Thymus (tissue), 11 donors: ENCODE measurements around the gene PARP6. TPM values are rescaled to one million over a fixed set of nuclear protein-coding genes. Genes with fewer than 3 reads are reported as not detected.

Source experiments
- DNase-seq, 9 donors: peaks; one replicate each; pipeline ENCODE4 v3.0.0-alpha.2; 2013; ENCODE audit warnings: low spot score in 9 of 9, low read depth in 6 of 9, missing footprints in 1 of 9
- H3K27ac ChIP-seq, 2 donors: one replicate each; pipeline ENCODE4 v1.5.1; 2013; ENCODE audit warnings: control low read depth in 1 of 2, low read depth in 1 of 2, low read length in 1 of 2, mild to moderate bottlenecking in 1 of 2, moderate library complexity in 1 of 2
- H3K27me3 ChIP-seq, 2 donors: one replicate each; pipeline ENCODE4 v1.5.1; 2013; ENCODE audit warnings: low read length in 1 of 2; ENCODE audit not compliant: control insufficient read depth in 2 of 2, insufficient read depth in 1 of 2
- H3K36me3 ChIP-seq, 2 donors: one replicate each; pipeline ENCODE4 v1.5.1; 2013; ENCODE audit warnings: low read length in 1 of 2, mild to moderate bottlenecking in 1 of 2, moderate library complexity in 1 of 2; ENCODE audit not compliant: control insufficient read depth in 2 of 2, insufficient read depth in 2 of 2
- H3K4me1 ChIP-seq, 2 donors: one replicate each; pipeline ENCODE4 v1.5.1; 2013; ENCODE audit warnings: low read length in 2 of 2; ENCODE audit not compliant: control insufficient read depth in 2 of 2, insufficient read depth in 2 of 2
- H3K4me3 ChIP-seq, 2 donors: one replicate each; pipeline ENCODE4 v1.5.1; 2013; ENCODE audit warnings: low read length in 2 of 2, control low read depth in 1 of 2, mild to moderate bottlenecking in 1 of 2
- H3K9me3 ChIP-seq, 2 donors: one replicate each; pipeline ENCODE4 v1.5.1; 2013; ENCODE audit warnings: low read length in 1 of 2, mild to moderate bottlenecking in 1 of 2; ENCODE audit not compliant: control insufficient read depth in 2 of 2, insufficient read depth in 1 of 2
- WGBS: extraction: QIAGEN DNeasy Blood & Tissue Kit; methylation state at CpG from one replicate; pipeline ENCODE4 v1.1.7; 2013; 5-methylcytosine and 5-hydroxymethylcytosine counted together
- polyA plus RNA-seq: library from polyadenylated mRNA; stranded (reverse); fragments of 200-250 nt; gene quantifications from one replicate; pipeline ENCODE4 v1.2.3, GENCODE V29; 2013
- total RNA-seq: library from RNA; stranded (reverse); fragments of 120-200 nt; gene quantifications from one replicate; pipeline ENCODE4 v1.2.4, GENCODE V29; 2013
- donor health status: healthy.

The PARP6 gene
- total and polyA plus RNA-seq, 2 donors = 40.5 to 125 TPM

DNA sequence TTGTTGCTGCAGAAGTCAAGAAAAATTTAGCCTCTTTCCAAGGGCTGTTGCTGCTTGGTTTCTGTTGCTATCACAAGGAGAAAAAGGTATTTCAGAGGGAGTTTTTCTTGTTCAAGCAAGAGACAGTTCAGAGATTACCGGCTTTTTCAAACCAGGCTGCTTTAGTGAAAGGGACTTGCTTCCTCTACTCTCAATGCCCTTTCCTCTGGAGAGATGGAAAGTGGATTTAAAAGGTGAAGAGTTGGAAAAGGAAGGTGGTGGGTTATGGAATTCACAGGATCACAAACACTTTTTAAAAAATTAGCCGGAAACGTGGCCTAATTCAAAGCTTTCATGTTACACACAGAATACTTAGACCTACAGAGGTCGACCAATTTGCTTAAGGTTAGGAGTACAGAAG, 1.1 kb downstream of the PARP6 start:
- WGBS = 97% methylated on average over 4 of the region's 4 CpGs
- H3K4me1 ChIP-seq = peaks cover 11 to 21% of the 10 kb centered on the region in 2 donors
- no peaks in the 10 kb centered on the region for H3K9me3 ChIP-seq
- no peak overlapping the region for H3K27ac ChIP-seq
- peaks cover 12 to 17% of the 10 kb centered on the region in 2 donors for H3K36me3 ChIP-seq
- H3K4me3 ChIP-seq = no peak overlapping the region
- no peak for DNase-seq
- H3K27me3 ChIP-seq = no peaks in the 10 kb centered on the region

- Histone ChIP-seq H3K4me3 (no peak overlapping the region), H3K4me1 (peaks cover 11 to 21% of the 10 kb centered on the region in 2 donors), H3K27ac (no peak overlapping the region), H3K9me3 (no peaks in the 10 kb centered on the region), H3K36me3 (peaks cover 25 to 32% of the 10 kb centered on the region in 2 donors), H3K27me3 (no peaks in the 10 kb centered on the region)
- WGBS = 99% methylated on average over 4 of the region's 4 CpGs
- DNase-seq = no peak
These were observed 2.6 kb downstream of the PARP6 start for GRCh38 chr15:72269739-72270138.

DNA sequence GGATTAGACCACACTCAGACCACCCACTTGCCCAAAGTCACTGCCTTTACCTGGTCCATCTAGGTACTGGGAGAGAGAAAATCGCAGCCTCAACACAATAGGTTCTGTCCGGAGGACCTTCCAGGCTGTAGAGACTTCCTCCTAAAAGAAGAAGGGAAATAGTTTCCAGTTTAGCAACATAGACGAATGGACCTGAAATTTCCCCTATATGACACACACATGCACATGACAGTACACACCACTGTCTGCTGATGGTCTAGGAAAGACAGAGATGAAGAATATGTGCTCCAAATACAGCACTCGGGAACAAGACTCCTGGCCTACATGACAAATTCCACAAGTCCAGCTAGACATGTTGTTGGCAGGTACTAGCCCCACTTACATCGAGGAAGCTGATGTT, 7.3 kb downstream of the PARP6 start:
- Histone ChIP-seq H3K4me1 (no peaks in the 10 kb centered on the region), H3K36me3 (peaks cover 68% of the 10 kb centered on the region in 2 donors), H3K4me3 (no peak overlapping the region), H3K27me3 (no peaks in the 10 kb centered on the region), H3K9me3 (no peaks in the 10 kb centered on the region), H3K27ac (no peak overlapping the region)
- no peak for DNase-seq
- 96% methylated on average over 5 of the region's 5 CpGs for WGBS

- DNase-seq = no peak
- Histone ChIP-seq H3K27me3 (no peaks in the 10 kb centered on the region), H3K36me3 (peaks cover 44 to 76% of the 10 kb centered on the region in 2 donors), H3K4me3 (no peak overlapping the region), H3K27ac (no peak overlapping the region), H3K9me3 (no peaks in the 10 kb centered on the region), H3K4me1 (no peaks in the 10 kb centered on the region)
- WGBS = 97% methylated on average over 10 of the region's 10 CpGs
These were observed 19.6 kb downstream of the PARP6 start for GRCh38 chr15:72252663-72253299.

GRCh38 chr15:72249142-72249810, 23.1 kb downstream of the PARP6 start:
- Histone ChIP-seq H3K4me3 (no peak overlapping the region), H3K36me3 (peaks cover 20 to 48% of the 10 kb centered on the region in 2 donors), H3K9me3 (no peaks in the 10 kb centered on the region), H3K27ac (no peak overlapping the region), H3K27me3 (no peaks in the 10 kb centered on the region), H3K4me1 (no peaks in the 10 kb centered on the region)
- no peak for DNase-seq
- WGBS = 81% methylated on average over 3 of the region's 3 CpGs

DNA sequence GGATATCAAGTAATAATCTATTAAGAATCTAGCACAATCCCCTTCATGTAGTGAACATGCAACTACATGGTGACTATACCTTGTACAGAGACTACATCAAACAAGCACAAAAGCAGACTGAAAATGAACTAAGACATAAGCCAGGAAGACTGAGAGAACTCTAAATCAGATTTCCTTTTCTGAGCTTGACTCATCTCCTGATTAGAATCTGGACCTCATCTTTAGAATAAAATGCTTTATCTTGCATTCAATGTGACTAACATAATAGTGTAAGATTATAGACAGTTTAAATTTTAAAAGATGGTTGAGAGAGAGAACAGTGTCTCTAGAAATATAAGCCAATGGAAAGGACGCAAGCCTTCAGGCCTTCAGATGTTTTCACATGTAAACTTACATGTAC, 23.8 kb downstream of the PARP6 start:
- 99% methylated on average over 1 of the region's 1 CpG for WGBS
- Histone ChIP-seq H3K9me3 (no peaks in the 10 kb centered on the region), H3K27ac (no peak overlapping the region), H3K27me3 (no peaks in the 10 kb centered on the region), H3K36me3 (peaks cover 17 to 46% of the 10 kb centered on the region in 2 donors), H3K4me3 (no peak overlapping the region), H3K4me1 (no peaks in the 10 kb centered on the region)
- no peak for DNase-seq

DNA sequence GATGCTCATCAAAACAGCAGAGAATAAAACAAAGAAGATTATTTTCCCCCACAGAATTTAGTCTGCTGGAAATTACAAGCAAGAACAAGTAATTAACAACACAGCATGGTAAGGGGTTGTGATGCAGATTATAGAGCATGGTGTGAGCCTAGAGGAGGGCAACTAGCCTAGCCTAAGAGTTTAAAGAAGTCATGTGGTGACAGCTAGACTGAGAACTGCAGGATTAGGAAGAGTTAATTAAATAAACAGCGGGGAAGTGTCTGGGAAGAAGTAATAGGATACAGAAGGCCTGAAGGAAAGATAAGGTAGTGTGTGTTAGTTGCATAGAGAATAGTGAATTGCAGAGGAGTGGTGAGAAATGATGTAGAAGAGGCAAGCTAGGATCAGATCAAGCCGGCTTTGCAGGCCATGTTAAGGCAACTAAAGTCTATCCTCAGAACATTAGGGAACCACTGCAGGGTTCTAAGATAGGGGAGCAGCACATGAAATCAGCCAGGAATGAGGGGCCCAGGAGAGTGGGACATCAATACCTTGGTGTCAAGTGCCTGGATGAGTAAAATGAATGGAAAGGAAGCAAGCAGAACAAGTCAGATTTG, 29.5 kb downstream of the PARP6 start:
- Histone ChIP-seq H3K36me3 (peaks cover 23 to 28% of the 10 kb centered on the region in 2 donors), H3K27ac (no peak overlapping the region), H3K4me3 (no peak overlapping the region), H3K9me3 (no peaks in the 10 kb centered on the region), H3K27me3 (no peaks in the 10 kb centered on the region), H3K4me1 (no peaks in the 10 kb centered on the region)
- no peak for DNase-seq
- WGBS = 93% methylated on average over 2 of the region's 2 CpGs

- no peak for DNase-seq
- peaks cover 0 to 8% of the 10 kb centered on the region in 2 donors for H3K4me1 ChIP-seq
- H3K4me3 ChIP-seq = no peak overlapping the region
- H3K27ac ChIP-seq = no peak overlapping the region
- H3K9me3 ChIP-seq = no peaks in the 10 kb centered on the region
- H3K36me3 ChIP-seq = peaks cover 23 to 28% of the 10 kb centered on the region in 2 donors
- H3K27me3 ChIP-seq = no peaks in the 10 kb centered on the region
These were observed 32.7 kb downstream of the PARP6 start for GRCh38 chr15:72239652-72240051.

GRCh38 chr15:72238586-72238985, 33.8 kb downstream of the PARP6 start:
- Histone ChIP-seq H3K9me3 (no peaks in the 10 kb centered on the region), H3K27me3 (no peaks in the 10 kb centered on the region), H3K36me3 (peaks cover 22 to 23% of the 10 kb centered on the region in 2 donors), H3K4me1 (peaks cover 0 to 8% of the 10 kb centered on the region in 2 donors), H3K4me3 (no peak overlapping the region), H3K27ac (no peak overlapping the region)
- WGBS = 98% methylated on average over 3 of the region's 3 CpGs
- no peak for DNase-seq
